Measurements from ENCODE around the gene CLIP2. TPM values are rescaled to one million over a fixed set of nuclear protein-coding genes. Genes with fewer than 3 reads are reported as not detected.

CLIP2 gene
- total and polyA plus RNA-seq, 2 of the 8 experiments (the other 6 are each of a cell fraction or from before 2014, with no cell fraction given), result 8.3 to 41.5 TPM

GRCh38 chr7:74254129-74254857 is 34.9 kb upstream of the CLIP2 start, which contains the start of gene RFC2:
Gene RFC2 (minus strand): TSS chr7:74254399. CDS start chr7:74254383, 16 bp downstream.
- H3K23ac ChIP-seq (ENCODE audit: insufficient read length), result no peak within 1 kb of the TSS
- peaks cover 3% of the 10 kb centered on the region for H3K23me2 ChIP-seq (ENCODE audit: low read depth, low read length)
- H2BK120ac ChIP-seq (replicated peaks; ENCODE audit: low read depth, low read length), result no peak within 1 kb of the TSS
- H2AK5ac ChIP-seq (ENCODE audit: low read depth, low read length), result 0 out of 2 replicates have a peak within 1 kb of the TSS, but pooled peaks have one; percentile 19
- peak within 1 kb of the TSS; percentile 21 for H3K4ac ChIP-seq (replicated peaks; ENCODE audit: insufficient read length, low read depth, low read length)
- peak within 1 kb of the TSS; percentile 75; the same call in 1 of the 2 replicates for H2BK12ac ChIP-seq (ENCODE audit: low read depth, low read length)
- H3K9me3 ChIP-seq (ENCODE audit: insufficient read depth in 2 of 2, low read depth in 1 of 2, low read length in 1 of 2), result no peaks in the 10 kb centered on the region
- peak within 1 kb of the TSS; percentile 82 to 96 (median 94) for H3K9ac ChIP-seq (replicated peaks in 1 of 4; ENCODE audit: extremely low read depth in 1 of 4, low read depth in 3 of 4, low read length in 3 of 4)
- peak within 1 kb of the TSS; percentile 68 to 84 for H3K4me2 ChIP-seq (ENCODE audit: insufficient read depth in 1 of 2, low read depth in 2 of 2, low read length in 2 of 2)
- peak within 1 kb of the TSS; percentile 72; the same call in 1 of the 2 replicates for H2BK15ac ChIP-seq (ENCODE audit: low read length)
- H2AFZ ChIP-seq (ENCODE audit: low read length), result peak within 1 kb of the TSS; percentile 47; the same call in 1 of the 2 replicates
- H4K8ac ChIP-seq (ENCODE audit: extremely low read depth, insufficient read depth, low read length), result peak within 1 kb of the TSS; percentile 99
- no peak within 1 kb of the TSS for H3K14ac ChIP-seq (ENCODE audit: insufficient read length)
- no peaks in the 10 kb centered on the region for H3K27me3 ChIP-seq (replicated peaks in 1 of 4; ENCODE audit: control insufficient read depth in 3 of 4, extremely low read depth in 1 of 4, insufficient read depth in 3 of 4, low read length in 3 of 4)
- peak within 1 kb of the TSS; percentile 66 for H4K5ac ChIP-seq (ENCODE audit: insufficient read length, low read depth, low read length)
- FAIRE-seq (no peak), DNase-seq (ENCODE audit: low read depth in 1 of 2, low spot score in 2 of 2) (peak; percentile 79 to 99)
- H3K18ac ChIP-seq (ENCODE audit: extremely low read depth, low read length), result peak within 1 kb of the TSS; percentile 99
- peak within 1 kb of the TSS; percentile 64 for H3K56ac ChIP-seq (replicated peaks; ENCODE audit: insufficient read length, low read depth, low read length)
- H4K91ac ChIP-seq (replicated peaks; ENCODE audit: insufficient read length, low read length), result no peak within 1 kb of the TSS
- H4K20me1 ChIP-seq (replicated peaks in 1 of 2; ENCODE audit: control insufficient read depth in 1 of 2, insufficient read depth in 2 of 2, low read length in 2 of 2), result peaks cover 0 to 3% of the 10 kb centered on the region in 2 experiments
- WGBS, 2 experiments (ENCODE audit: extremely low coverage in 1 of 2, insufficient coverage in 1 of 2, insufficient read length in 1 of 2, insufficient replicate concordance in 2 of 2, low coverage in 1 of 2, low lambda C conversion rate in 2 of 2, missing lambda C conversion rate in 1 of 2), result 1% methylated on average over 66 of the region's 75 CpGs; no CpG with 5 or more reads in 1 of the 2 experiments
- H3K79me2 ChIP-seq (ENCODE audit: control insufficient read depth in 1 of 2, insufficient read depth in 2 of 2, low read length in 2 of 2), result peaks cover 3 to 26% of the 10 kb centered on the region in 2 experiments; a peak in 3 of 4 replicates
- H2BK20ac ChIP-seq (ENCODE audit: low read length), result no peak within 1 kb of the TSS
- ChIA-PET POLR2A (ENCODE audit: partially characterized antibody) (interaction anchor here (0.6 to 1.8 kb wide), 9 partner anchors 9 to 145 kb away, joined by 3 to 5 read pairs (median 4); no protein-coding TSS in a partner anchor), CTCF (ENCODE audit: partially characterized antibody) (interaction anchor here (0.6 to 1.7 kb wide), 7 partner anchors 26 to 153 kb away, joined by 3 to 4 read pairs (median 3); no protein-coding TSS in a partner anchor)
- H2BK5ac ChIP-seq (ENCODE audit: low read depth, low read length), result peak within 1 kb of the TSS; percentile 96
- peaks cover 0 to 5% (median 3%) of the 10 kb centered on the region in 4 experiments; a peak in 4 of 7 replicates for H3K4me1 ChIP-seq (replicated peaks in 1 of 4; ENCODE audit: control insufficient read depth in 3 of 4, insufficient read depth in 4 of 4, low read length in 3 of 4)
- peaks cover 14 to 28% (median 19%) of the 10 kb centered on the region in 4 experiments for H3K36me3 ChIP-seq (ENCODE audit: control insufficient read depth in 2 of 4, insufficient read depth in 4 of 4, low read length in 3 of 4)
- peaks cover 2% of the 10 kb centered on the region; the same call in 1 of the 2 replicates for H3K79me1 ChIP-seq (ENCODE audit: low read depth, low read length)
- H3K4me3 ChIP-seq (ENCODE audit: extremely low read depth in 1 of 4, insufficient read depth in 2 of 4, low read depth in 3 of 4, low read length in 4 of 4), result peak within 1 kb of the TSS; percentile 79 to 97 (median 84)
- H3K27ac ChIP-seq (ENCODE audit: low read depth, low read length), result peak within 1 kb of the TSS; percentile 77
- TF ChIP-seq JUND (IDR thresholded peaks at IDR 0.05; ENCODE audit: low read length) (no peak), POLR2A (IDR thresholded peaks at IDR 0.05; ENCODE audit: control extremely low read depth in 1 of 2, low read depth in 2 of 2, low read length in 2 of 2) (peak; percentile 78 to 84), JUN (IDR thresholded peaks at IDR 0.05; ENCODE audit: low read depth, low read length) (no peak), HDAC6 (IDR thresholded peaks at IDR 0.05; ENCODE audit: low read depth, low read length) (no peak), GTF2F1 (IDR thresholded peaks at IDR 0.05; ENCODE audit: borderline replicate concordance, low read depth, low read length) (no peak), USF2 (IDR thresholded peaks at IDR 0.05; ENCODE audit: low read length) (no peak), RFX5 (IDR thresholded peaks at IDR 0.05; ENCODE audit: borderline replicate concordance, low read depth, low read length) (no peak), YY1 (IDR thresholded peaks at IDR 0.05; ENCODE audit: low read depth, low read length) (peak; percentile 97), KDM4A (IDR thresholded peaks at IDR 0.05; ENCODE audit: low read depth, low read length, severe bottlenecking) (peak; percentile 88), FOSL1 (IDR thresholded peaks at IDR 0.05; ENCODE audit: insufficient read depth, low read depth, low read length) (no peak)
